ENCODE data around the gene HMMR. TPM values are rescaled to one million over a fixed set of nuclear protein-coding genes. Genes with fewer than 3 reads are reported as not detected.

Gene HMMR
- total and polyA plus RNA-seq, 9 of the 15 experiments (the other 6 are each of a cell fraction or from before 2014, with no cell fraction given): 74.9 to 133 (median 90.8) TPM

DNA sequence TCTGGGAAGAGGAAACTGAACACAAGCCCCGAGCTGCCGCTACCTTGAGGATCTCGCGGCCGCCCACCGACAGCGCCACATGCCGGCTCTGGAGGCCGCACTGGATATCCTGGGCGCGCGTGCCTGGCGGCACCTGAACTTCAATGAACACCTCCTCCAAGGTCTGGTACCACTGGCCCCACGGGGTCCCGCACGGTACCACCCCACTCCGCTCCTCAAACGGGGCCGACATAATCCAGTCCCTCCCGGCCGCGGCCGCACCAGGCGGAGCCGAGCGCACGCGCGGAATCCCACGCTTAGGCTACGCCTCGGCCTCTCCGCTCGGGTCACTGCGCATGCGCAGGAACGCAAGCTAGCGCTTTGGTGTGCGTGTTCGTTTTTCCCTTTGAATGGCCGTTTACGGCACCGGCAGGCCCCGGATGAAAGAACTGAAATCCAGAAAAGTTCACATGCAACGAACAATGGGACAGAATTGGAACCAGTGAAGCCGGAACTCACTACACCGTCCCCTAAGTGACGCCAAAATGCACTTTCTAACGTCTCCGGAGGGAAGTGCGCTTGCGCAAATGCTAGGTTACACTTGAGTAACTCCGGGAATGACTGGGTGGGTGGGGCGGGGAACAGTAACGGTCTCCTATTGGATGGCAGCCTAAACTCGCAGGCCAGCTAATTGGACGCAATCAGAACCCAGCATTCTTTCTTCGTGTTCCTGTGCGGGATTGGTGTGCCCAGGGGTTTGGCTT is 442 bp upstream of the HMMR start, which contains the start of gene NUDCD2 (continued):
- no peak for TF ChIP-seq PBX2 (CRISPR knock-in tag; IDR thresholded peaks at IDR 0.05; ENCODE audit: low read depth)
- TF ChIP-seq PBX2 (tag; conservative IDR thresholded peaks at IDR 0.05; ENCODE audit: low read depth): no peak
- no peak for TF ChIP-seq ZNF263 (CRISPR knock-in tag; IDR thresholded peaks at IDR 0.05; ENCODE audit: borderline replicate concordance)
- peak; percentile 41; the same call in 1 of the 2 replicates for TF ChIP-seq E2F1 (CRISPR knock-in tag; IDR thresholded peaks at IDR 0.05)
- no peak for TF ChIP-seq NR1H2 (CRISPR knock-in tag; IDR thresholded peaks at IDR 0.05)
- TF ChIP-seq U2AF2 (optimal IDR thresholded peaks at IDR 0.05; ENCODE audit: low read depth, low read length): no peak
- TF ChIP-seq NCOA4 (IDR thresholded peaks at IDR 0.05; ENCODE audit: partially characterized antibody): no peak
- no peak for TF ChIP-seq CHCHD3 (CRISPR knock-in tag; IDR thresholded peaks at IDR 0.05)
- TF ChIP-seq TCF3 (CRISPR knock-in tag; IDR thresholded peaks at IDR 0.05): 0 out of 2 replicates have a peak, but pooled peaks have one; percentile 15
- 0 out of 2 replicates have a peak, but pooled peaks have one; percentile 18 for TF ChIP-seq TRIM28 (IDR thresholded peaks at IDR 0.05)
- peak; percentile 94 for TF ChIP-seq MYC (IDR thresholded peaks at IDR 0.05; ENCODE audit: low read depth, low read length)
- peak; percentile 95 for TF ChIP-seq MYC (CRISPR knock-in tag; IDR thresholded peaks at IDR 0.05; ENCODE audit: borderline replicate concordance, low read depth)
- no peak for TF ChIP-seq ZNF174 (CRISPR knock-in tag; IDR thresholded peaks at IDR 0.05)
- no peak for TF ChIP-seq MBD1 (CRISPR knock-in tag; IDR thresholded peaks at IDR 0.05)
- TF ChIP-seq SMAD4 (CRISPR knock-in tag; conservative IDR thresholded peaks at IDR 0.05): peak; percentile 62; the same call in 1 of the 2 replicates
- TF ChIP-seq ETV1 (tag; conservative IDR thresholded peaks at IDR 0.05; ENCODE audit: low read depth): peak; percentile 63
- TF ChIP-seq POLR3A (IDR thresholded peaks at IDR 0.05; ENCODE audit: borderline replicate concordance, extremely low read depth, insufficient read depth, insufficient read length): no peak
- TF ChIP-seq ZNF830 (CRISPR knock-in tag; IDR thresholded peaks at IDR 0.05): peak; percentile 83
- TF ChIP-seq CBFB (CRISPR knock-in tag; IDR thresholded peaks at IDR 0.05): no peak
- no peak for TF ChIP-seq YBX1 (IDR thresholded peaks at IDR 0.05)
- no peak for TF ChIP-seq SMARCA5 (IDR thresholded peaks at IDR 0.05)
- TF ChIP-seq SIX5 (IDR thresholded peaks at IDR 0.05; ENCODE audit: borderline replicate concordance in 1 of 2, insufficient read depth in 1 of 2, low read depth in 1 of 2, low read length in 2 of 2): no peak
- TF ChIP-seq SMAD1 (IDR thresholded peaks at IDR 0.05; ENCODE audit: low read depth, low read length, partially characterized antibody): peak; percentile 87

Data from K562 (cell line).